GM12891 (cell line): ENCODE measurements around the gene DOCK4.

Experiments used
- DNase-seq: peaks from one replicate; pipeline ENCODE4 v3.0.0; 2011; ENCODE audit warnings: low spot score; ENCODE audit not compliant: insufficient read length
- FAIRE-seq: peaks from 2 replicates; lab custom pipeline; 2011; peaks lifted over from hg19 to GRCh38; lab: Jason Lieb, UNC
- PAX5 ChIP-seq: IDR thresholded peaks from 2 replicates; pipeline ENCODE4 v1.6.1; 2011; ENCODE audit warnings: low read length, moderate library complexity, mild to moderate bottlenecking; ENCODE audit not compliant: insufficient read depth, severe bottlenecking
- POLR2A ChIP-seq: IDR thresholded peaks from 2 replicates; pipeline ENCODE4 v1.6.1; 2011; ENCODE audit warnings: low read depth, low read length, control low read depth
- POLR2AphosphoS5 ChIP-seq: IDR thresholded peaks from 2 replicates; pipeline ENCODE4 v1.6.1; 2011; ENCODE audit warnings: low read depth, low read length, control low read depth
- POU2F2 ChIP-seq: IDR thresholded peaks from 2 replicates; pipeline ENCODE4 v1.6.1; 2011; ENCODE audit warnings: low read depth, mild to moderate bottlenecking, control low read depth, low read length, moderate library complexity
- SPI1 ChIP-seq: IDR thresholded peaks from 2 replicates; pipeline ENCODE4 v1.6.1; 2011; ENCODE audit warnings: low read depth, low read length, control low read depth
- TAF1 ChIP-seq: IDR thresholded peaks from 2 replicates; pipeline ENCODE4 v1.6.1; 2011; ENCODE audit warnings: low read depth, low read length, control low read depth

DOCK4 gene

DNA sequence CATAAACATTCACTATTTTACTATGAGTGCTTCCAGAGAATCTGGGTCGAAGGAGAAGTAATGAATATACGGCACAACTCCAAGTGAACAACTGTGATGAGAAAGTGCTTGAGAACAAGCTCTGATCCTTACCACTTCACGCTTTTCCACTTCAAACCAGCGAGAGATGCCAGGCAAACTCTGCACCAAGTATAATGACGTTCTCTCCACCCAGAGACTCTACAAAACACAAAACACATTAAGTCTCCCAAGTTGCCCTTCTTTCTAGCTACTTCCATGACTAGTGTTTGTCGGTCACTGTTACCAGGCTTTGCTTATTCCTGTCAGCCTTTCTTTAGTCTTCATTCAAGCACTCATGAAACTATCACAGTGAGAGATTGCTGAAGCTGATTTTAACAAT lies 450.8 kb downstream of the DOCK4 start:
- TF ChIP-seq POU2F2 (no peak), SPI1 (no peak), POLR2AphosphoS5 (no peak), PAX5 (no peak), TAF1 (no peak), POLR2A (no peak)
- FAIRE-seq: no peak
- DNase-seq: no peak

DNA sequence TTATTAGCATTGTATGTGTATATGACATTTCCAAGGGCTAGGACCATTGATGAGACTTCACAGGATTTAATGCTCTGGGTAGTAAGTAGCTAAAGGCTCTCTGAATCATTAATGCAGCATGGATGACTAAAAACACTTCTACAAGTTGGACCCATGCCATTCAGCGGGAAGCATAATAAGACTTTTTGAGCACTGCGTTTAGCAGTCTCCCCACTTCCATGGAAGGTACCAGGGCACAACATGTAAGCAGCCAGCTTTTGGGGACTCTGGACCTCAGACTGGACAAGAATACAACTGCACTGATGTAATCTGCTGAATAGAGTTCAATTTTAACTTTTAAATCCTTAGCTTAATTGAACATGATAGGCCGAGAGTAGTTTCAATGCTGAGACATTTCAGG lies 452.2 kb downstream of the DOCK4 start:
- TF ChIP-seq TAF1 (no peak), POU2F2 (no peak), POLR2A (no peak), POLR2AphosphoS5 (no peak), SPI1 (no peak), PAX5 (no peak)
- DNase-seq: no peak
- FAIRE-seq: no peak

DNA sequence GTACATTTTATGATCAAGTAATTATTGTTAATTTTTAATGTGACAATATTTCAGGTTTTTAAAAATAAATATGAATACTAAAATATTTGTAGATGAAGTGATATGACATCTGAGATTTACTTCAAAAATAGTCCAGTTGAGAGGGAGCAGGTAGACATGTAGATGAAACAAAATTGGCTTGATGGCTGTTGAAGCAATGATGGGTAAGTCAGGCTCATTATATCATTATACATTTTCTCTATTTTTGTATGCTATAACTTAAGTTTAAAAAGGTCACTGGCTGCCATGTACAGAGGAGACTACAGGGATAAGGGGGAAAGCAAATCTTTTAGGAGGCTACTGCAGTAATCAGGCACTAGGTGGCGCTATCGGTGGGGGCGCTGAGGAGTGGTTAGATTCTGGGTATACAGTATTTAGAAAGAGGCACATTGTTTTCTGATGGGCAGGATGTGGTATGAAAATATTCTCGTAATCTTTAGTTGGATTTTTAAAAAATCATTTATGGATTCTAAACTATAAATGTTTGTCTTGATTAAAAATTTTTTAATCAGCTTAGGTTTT lies 454.1 kb downstream of the DOCK4 start:
- TF ChIP-seq POU2F2 (no peak), PAX5 (no peak), POLR2A (no peak), TAF1 (no peak), POLR2AphosphoS5 (no peak), SPI1 (no peak)
- FAIRE-seq (peak; percentile 23), DNase-seq (peak; percentile 32)

DNA sequence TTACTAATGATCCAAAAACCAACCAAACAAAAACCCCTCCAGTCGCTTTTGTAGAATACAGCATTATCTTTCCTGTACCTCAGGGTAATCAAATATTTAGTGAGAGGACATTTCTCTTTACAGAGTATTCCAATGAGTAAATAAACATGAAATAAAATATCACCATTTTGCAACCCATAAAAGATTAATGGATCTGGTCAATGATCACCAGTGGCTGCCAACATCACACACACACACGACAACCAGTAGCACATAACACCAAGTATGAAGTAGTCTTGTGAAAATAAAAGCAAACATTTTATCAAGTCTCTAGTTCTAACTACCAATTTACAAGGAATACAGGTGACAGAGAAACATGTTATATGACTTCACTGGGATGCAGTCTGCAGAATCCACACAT lies 455.3 kb downstream of the DOCK4 start:
- DNase-seq (no peak), FAIRE-seq (no peak)
- no peak for TF ChIP-seq PAX5
- TF ChIP-seq POU2F2: no peak
- no peak for TF ChIP-seq POLR2AphosphoS5
- TF ChIP-seq TAF1: no peak
- no peak for TF ChIP-seq SPI1
- no peak for TF ChIP-seq POLR2A

DNA sequence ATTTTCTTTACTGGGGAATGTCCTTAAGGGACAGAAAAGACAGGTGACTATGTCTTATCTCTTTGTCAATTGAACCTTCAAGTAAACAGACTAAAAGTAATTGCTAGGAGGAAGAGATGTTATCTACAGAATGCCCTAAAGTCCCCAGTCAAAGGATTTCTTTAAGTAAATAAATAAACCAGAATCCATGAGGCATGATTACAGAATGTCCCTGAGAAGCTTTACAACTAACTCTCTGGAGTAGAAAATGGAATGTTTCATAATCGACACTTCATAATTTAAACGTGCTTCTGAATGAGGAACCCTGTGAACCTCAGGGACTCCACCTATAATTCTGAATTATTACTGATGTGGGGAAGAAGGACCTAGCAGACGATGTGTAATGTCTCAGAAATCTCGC lies 456.0 kb downstream of the DOCK4 start:
- TF ChIP-seq SPI1 (no peak), PAX5 (no peak), POLR2AphosphoS5 (no peak), TAF1 (no peak), POLR2A (no peak), POU2F2 (no peak)
- DNase-seq: no peak
- no peak for FAIRE-seq

DNA sequence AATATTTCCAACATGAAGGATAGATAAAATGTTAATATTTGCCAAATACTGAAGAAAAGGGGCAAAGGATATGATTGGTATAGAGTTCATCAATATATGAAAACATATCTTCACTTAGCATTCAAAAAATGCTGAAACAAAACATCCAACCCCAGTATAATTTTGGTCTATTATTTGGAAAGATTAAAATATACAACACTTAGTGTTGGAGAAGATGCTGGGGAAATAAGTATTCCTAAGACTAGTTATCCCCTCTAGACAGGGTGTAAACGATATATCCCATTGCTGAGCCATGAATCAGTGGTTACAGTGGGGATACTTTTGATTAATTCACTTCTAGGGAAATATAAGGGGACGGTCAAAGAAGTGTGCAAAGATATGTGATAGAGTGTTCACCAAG lies 456.6 kb downstream of the DOCK4 start:
- TF ChIP-seq POLR2AphosphoS5 (no peak), POU2F2 (no peak), POLR2A (no peak), SPI1 (no peak), TAF1 (no peak), PAX5 (no peak)
- no peak for FAIRE-seq
- DNase-seq: no peak

DNA sequence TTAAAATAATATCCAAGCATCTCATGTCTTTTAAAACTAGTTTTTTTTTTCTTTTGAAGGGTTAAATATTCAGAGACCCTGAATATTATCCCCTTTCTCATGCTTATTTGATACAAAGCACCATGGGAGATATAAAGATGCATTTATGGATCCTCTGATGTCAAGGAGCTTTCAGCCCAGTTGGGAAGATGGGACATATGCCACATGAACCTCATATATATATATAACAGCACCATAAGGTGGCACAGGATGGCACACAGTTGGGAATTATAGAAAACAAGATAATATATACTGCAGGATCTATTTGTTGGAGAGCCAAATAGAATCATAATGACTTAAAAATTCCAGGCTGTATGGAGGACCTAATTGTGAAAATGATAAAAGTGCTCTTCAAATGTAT lies 458.5 kb downstream of the DOCK4 start:
- TF ChIP-seq POLR2A: no peak
- no peak for TF ChIP-seq TAF1
- TF ChIP-seq PAX5: no peak
- DNase-seq: no peak
- FAIRE-seq: no peak

DNA sequence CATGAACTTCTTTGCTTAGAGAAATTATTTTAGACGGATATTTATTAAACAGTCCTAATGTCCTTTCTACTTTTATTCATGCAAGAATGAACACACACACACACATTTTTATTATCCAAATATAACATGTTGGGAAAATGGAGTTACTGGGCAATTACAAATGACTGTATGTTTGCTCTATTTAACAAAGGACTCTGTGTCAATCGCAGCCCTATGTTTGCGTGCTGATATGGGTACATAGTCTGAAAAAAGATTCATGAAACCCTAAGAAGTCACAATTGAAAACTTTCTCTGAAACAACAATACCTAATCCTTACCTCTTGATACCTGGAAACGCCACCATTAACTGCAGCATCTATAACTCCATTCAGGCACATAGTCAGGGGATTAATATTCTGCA lies 459.2 kb downstream of the DOCK4 start:
- DNase-seq (no peak), FAIRE-seq (no peak)
- TF ChIP-seq POLR2AphosphoS5 (no peak), POLR2A (no peak), SPI1 (no peak), PAX5 (no peak)

DNA sequence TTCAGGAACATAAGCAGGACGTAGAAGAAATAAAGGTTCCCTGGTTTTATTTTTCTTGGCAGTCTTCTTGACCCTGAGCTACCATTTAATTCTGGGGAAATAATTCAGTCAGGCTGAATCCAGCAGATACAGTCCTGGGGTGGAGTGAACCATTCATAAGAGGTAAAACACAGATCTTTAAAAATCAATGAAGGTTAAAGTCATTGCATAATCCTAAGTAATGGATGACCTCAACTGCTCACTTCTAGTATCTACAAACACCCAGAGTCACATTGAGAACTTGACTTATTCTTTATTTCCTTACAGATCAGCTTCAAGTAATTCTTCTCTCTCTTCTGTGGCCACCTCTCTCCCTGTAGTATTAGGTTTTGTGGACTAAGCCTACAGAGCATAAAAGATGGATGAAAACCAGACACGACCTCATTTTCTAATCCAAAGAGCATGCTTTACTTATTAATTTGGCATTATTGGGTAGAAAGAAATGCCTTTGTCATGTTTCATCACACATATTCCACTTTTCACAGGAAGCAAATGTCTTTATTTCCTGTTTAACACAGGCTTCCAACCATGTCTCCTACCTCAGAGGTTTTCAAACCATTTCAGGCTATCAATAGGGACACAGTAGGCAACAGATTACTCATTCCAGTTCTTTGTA lies 461.6 kb downstream of the DOCK4 start:
- no peak for TF ChIP-seq POLR2A
- no peak for DNase-seq
- no peak for FAIRE-seq

DNA sequence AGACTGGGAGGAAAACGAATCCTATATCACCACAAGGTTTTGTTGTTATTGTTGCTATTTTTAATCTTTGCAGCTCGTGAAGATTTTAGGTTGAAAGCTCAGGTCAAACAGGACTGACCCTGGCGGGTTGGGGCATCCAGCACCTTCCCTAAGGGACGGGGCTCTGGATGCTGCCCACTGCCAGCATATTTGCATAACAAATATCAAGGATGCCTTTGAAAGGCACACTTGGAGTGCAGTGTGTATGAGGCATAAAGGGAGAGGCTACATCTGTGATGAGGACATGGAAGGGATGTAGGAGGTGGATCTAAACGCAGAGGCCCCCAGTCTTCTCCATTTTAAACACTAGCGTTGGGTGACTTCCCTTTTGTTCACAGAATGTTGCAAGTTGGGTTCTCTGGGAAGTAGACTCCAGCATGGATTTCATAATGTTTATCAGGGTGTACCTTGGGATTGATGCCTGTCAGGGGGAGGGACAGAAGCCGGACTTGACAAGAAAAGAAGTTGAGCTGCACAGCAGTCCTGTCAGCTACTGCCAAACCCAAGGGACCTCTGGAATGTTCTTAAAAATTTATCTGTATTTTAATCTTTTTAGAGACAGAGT lies 462.9 kb downstream of the DOCK4 start:
- DNase-seq (no peak), FAIRE-seq (no peak)
- TF ChIP-seq POLR2AphosphoS5 (no peak), SPI1 (no peak), PAX5 (no peak), TAF1 (no peak), POLR2A (no peak), POU2F2 (no peak)
